B cell (primary cell): ENCODE data around the gene HEXB. TPM values are rescaled to one million over a fixed set of nuclear protein-coding genes. Genes with fewer than 3 reads are reported as not detected.

Experiments
- ATAC-seq: fragments of 200-7000 bp; cut with Tn5 transposase; one replicate; pipeline ENCODE4 v1.10.0; 2021; ENCODE audit warnings: low read depth, mild to moderate bottlenecking, moderate number of reproducible peaks, moderate library complexity
- CTCF ChIA-PET: fragments of 350-600 bp; sonication (Branson Sonifier 250); formaldehyde crosslinking; loops from one replicate; lab custom pipeline; 2021; ENCODE audit warnings: antibody characterized with exemption, inconsistent platforms; lab: Charles Lee
- POLR2A ChIA-PET: fragments of 350-600 bp; sonication (Branson Sonifier 250); formaldehyde crosslinking; loops from one replicate; lab custom pipeline; 2021; ENCODE audit warnings: antibody characterized with exemption; lab: Charles Lee
- DNase-seq: peaks from one replicate; pipeline ENCODE4 v3.0.0; 2013
- H2AFZ ChIP-seq: 2 replicates; pipeline ENCODE4 v1.6.1; 2012; ENCODE audit warnings: mild to moderate bottlenecking, low read depth, low read length; ENCODE audit not compliant: insufficient read depth, poor library complexity, severe bottlenecking
- H3K27ac ChIP-seq, 2 donors: 1 replicate in 1 of 2; 2 replicates in 1 of 2; pipeline ENCODE4 v1.5.1; 2012 to 2013; ENCODE audit warnings: low read length in 2 of 2, mild to moderate bottlenecking in 2 of 2, moderate library complexity in 1 of 2
- H3K27me3 ChIP-seq, 4 experiments: fragments of 200-600 bp in 1 of 4; sonication (generic) in 1 of 4; replicated peaks in 1 of 4; 1 replicate in 2 of 4; 2 replicates in 2 of 4; pipeline versions ENCODE4 v1.6.1 to v1.7.0; 2013 to 2016; ENCODE audit warnings: low read length in 3 of 4, mild to moderate bottlenecking in 2 of 4, mixed read lengths in 1 of 4, moderate library complexity in 1 of 4; ENCODE audit not compliant: insufficient read depth in 4 of 4, control insufficient read depth in 3 of 4; ENCODE audit errors: control extremely low read depth in 1 of 4
- H3K36me3 ChIP-seq, 2 experiments: replicated peaks in 1 of 2; 1 replicate in 1 of 2; 2 replicates in 1 of 2; pipeline versions ENCODE4 v1.6.1 to v1.7.1; 2013; ENCODE audit warnings: low read length in 1 of 2; ENCODE audit not compliant: insufficient read depth in 2 of 2, control insufficient read depth in 1 of 2; ENCODE audit errors: control extremely low read depth in 1 of 2, extremely low read depth in 1 of 2
- H3K4me1 ChIP-seq, 2 donors: fragments of 200-600 bp in 1 of 2; sonication (generic) in 1 of 2; 1 replicate in 1 of 2; 2 replicates in 1 of 2; pipeline versions ENCODE4 v1.5.1 to v1.6.1; 2013 to 2017; ENCODE audit warnings: low read length in 2 of 2; ENCODE audit not compliant: control insufficient read depth in 2 of 2, insufficient read depth in 2 of 2
- H3K4me2 ChIP-seq: replicated peaks from 2 replicates; pipeline ENCODE3; 2012; ENCODE audit warnings: mild to moderate bottlenecking, low read depth, low read length; ENCODE audit not compliant: poor library complexity, severe bottlenecking
- H3K4me3 ChIP-seq, 5 experiments: fragments of 200-600 bp in 1 of 5; sonication (generic) in 1 of 5; 1 replicate in 3 of 5; 2 replicates in 2 of 5; pipeline versions ENCODE4 v1.5.1 to v1.7.0; 2011 to 2016; ENCODE audit warnings: low read length in 4 of 5, mild to moderate bottlenecking in 4 of 5, low read depth in 2 of 5, control low read depth in 1 of 5, moderate library complexity in 1 of 5; ENCODE audit not compliant: insufficient read depth in 1 of 5; ENCODE audit errors: control extremely low read depth in 1 of 5, extremely low read depth in 1 of 5
- H3K79me2 ChIP-seq: fragments of 200-600 bp; sonication (generic); one replicate; pipeline ENCODE4 v1.6.0; 2016; ENCODE audit warnings: low read length; ENCODE audit not compliant: control insufficient read depth, insufficient read depth
- H3K9ac ChIP-seq: fragments of 200-600 bp; sonication (generic); 2 replicates; pipeline ENCODE4 v1.6.1; 2017; ENCODE audit warnings: mild to moderate bottlenecking, low read length, moderate library complexity
- H3K9me3 ChIP-seq, 3 donors: one replicate each; pipeline versions ENCODE4 v1.6.1 to v1.7.1; 2013; ENCODE audit warnings: low read length in 2 of 3; ENCODE audit not compliant: control insufficient read depth in 2 of 3, insufficient read depth in 1 of 3; ENCODE audit errors: control extremely low read depth in 1 of 3
- H4K20me1 ChIP-seq: 2 replicates; pipeline ENCODE4 v1.6.0; 2012; ENCODE audit warnings: mild to moderate bottlenecking, low read length; ENCODE audit not compliant: insufficient read depth, control insufficient read depth, poor library complexity, severe bottlenecking
- H3K27ac Mint-ChIP-seq: one replicate; pipeline ENCODE4 v1.8.0; 2021; ENCODE audit warnings: mixed read lengths
- H3K27me3 Mint-ChIP-seq: one replicate; pipeline ENCODE4 v1.8.0; 2021; ENCODE audit warnings: mixed read lengths
- H3K4me1 Mint-ChIP-seq: one replicate; pipeline ENCODE4 v1.8.0; 2021; ENCODE audit warnings: mixed read lengths
- H3K4me3 Mint-ChIP-seq: one replicate; pipeline ENCODE4 v1.8.0; 2021; ENCODE audit warnings: mixed read lengths
- H3K9me3 Mint-ChIP-seq: one replicate; pipeline ENCODE4 v1.8.0; 2022; ENCODE audit warnings: mixed read lengths; ENCODE audit not compliant: insufficient read depth
- EZH2 ChIP-seq: IDR thresholded peaks from 2 replicates; pipeline ENCODE4 v1.6.1; 2012; ENCODE audit warnings: borderline replicate concordance, low read depth, mild to moderate bottlenecking, moderate library complexity, low read length; ENCODE audit not compliant: insufficient read depth, poor library complexity, severe bottlenecking
- WGBS: methylation state at CpG from one replicate; pipeline ENCODE4 v1.1.5; 2013; ENCODE audit warnings: missing lambda C conversion rate; ENCODE audit not compliant: insufficient coverage; 5-methylcytosine and 5-hydroxymethylcytosine counted together
- intact Hi-C: fragments of 100-400 bp; cut with micrococcal nuclease; formaldehyde crosslinking; loops from one replicate; pipeline ENCODE4 v1.10.0; 2022
- polyA minus RNA-seq: library from RNA; depleted of rRNA, polyadenylated mRNA; stranded (reverse); fragments of >200 nt; gene quantifications from 2 replicates; pipeline ENCODE4 v1.2.3, GENCODE V29; 2012
- polyA plus RNA-seq: library from polyadenylated mRNA; depleted of rRNA; stranded (reverse); fragments of >200 nt; gene quantifications from 2 replicates; pipeline ENCODE4 v1.2.3, GENCODE V29; 2012
- total RNA-seq, 2 donors: library from RNA; stranded (reverse); fragments of 120-200 nt in 1 of 2; gene quantifications; 1 replicate in 1 of 2; 2 replicates in 1 of 2; pipeline versions ENCODE4 v1.2.3 to v1.2.4, GENCODE V29; 2013 to 2022
- TF ChIP-seq, protein P1 (sequence below): fragments of 200-600 bp; IDR thresholded peaks from one replicate; pipeline ENCODE4 v1.8.0; 2022; ENCODE audit warnings: antibody characterized with exemption, mild to moderate bottlenecking

The HEXB gene
- total RNA-seq = 47.1 and 55.3 TPM in 2 replicates
- 49.1 TPM for total RNA-seq (2013)
- 23.6 and 23.9 TPM in 2 replicates for polyA plus RNA-seq
- 25.3 and 39.5 TPM in 2 replicates for polyA minus RNA-seq

DNA sequence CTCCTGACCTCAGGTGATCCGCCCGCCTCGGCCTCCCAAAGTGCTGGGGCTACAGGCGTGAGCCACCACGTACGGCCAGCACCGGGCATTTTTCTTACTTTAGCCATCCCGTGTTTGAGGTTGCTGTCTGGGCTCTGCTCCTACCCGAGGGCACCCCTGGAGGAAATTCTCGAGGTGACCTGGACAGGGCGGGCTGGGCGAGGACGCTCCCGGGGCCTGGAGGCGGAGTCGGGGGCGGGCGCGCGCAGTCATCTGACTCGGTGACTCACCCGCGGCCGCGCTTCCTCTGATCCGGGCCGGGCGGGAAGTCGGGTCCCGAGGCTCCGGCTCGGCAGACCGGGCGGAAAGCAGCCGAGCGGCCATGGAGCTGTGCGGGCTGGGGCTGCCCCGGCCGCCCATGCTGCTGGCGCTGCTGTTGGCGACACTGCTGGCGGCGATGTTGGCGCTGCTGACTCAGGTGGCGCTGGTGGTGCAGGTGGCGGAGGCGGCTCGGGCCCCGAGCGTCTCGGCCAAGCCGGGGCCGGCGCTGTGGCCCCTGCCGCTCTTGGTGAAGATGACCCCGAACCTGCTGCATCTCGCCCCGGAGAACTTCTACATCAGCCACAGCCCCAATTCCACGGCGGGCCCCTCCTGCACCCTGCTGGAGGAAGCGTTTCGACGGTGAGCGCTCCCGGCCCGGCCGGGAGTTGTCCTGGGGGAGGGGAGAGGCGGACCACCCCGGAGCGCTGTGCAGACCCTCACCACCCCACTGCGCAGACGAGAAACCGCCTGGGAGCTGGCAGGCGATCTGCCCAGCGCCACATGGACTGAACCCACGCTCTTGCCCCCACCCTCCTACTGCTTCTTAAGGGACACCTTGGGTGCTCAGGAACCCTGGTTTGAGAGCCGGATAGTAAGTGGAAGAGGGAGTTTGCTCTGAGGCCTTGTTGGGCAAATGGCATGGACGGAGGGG is at the start of gene HEXB:
TSS of gene HEXB (plus strand) at position 334 of the 952 bp plus-strand sequence. CDS start at position 362, 28 bp downstream.
- peak within 1 kb of the TSS; percentile 75 for H3K27ac Mint-ChIP-seq
- H3K27ac ChIP-seq = peak within 1 kb of the TSS; percentile 42 to 67
- H3K9me3 Mint-ChIP-seq = no peaks in the 10 kb centered on the region
- no peaks in the 10 kb centered on the region for H3K27me3 ChIP-seq
- intact Hi-C loops = loop anchor here (1.0 to 10.0 kb wide), 5 partner anchors 44 to 1840 kb away; partner anchors contain the start of genes CERT1, ENC1, GFM2 and NSA2
- H3K36me3 ChIP-seq = peaks cover 0 to 8% of the 10 kb centered on the region in 2 experiments
- peaks cover 12 to 16% of the 10 kb centered on the region in 2 donors for H3K4me1 ChIP-seq
- peak within 1 kb of the TSS; percentile 80 to 98 (median 88) for H3K4me3 ChIP-seq
- ATAC-seq (peak; percentile 85), DNase-seq (peak; percentile 80)
- H3K27me3 Mint-ChIP-seq = peaks cover 2% of the 10 kb centered on the region
- peak within 1 kb of the TSS; percentile 87 for H3K4me3 Mint-ChIP-seq
- H3K9ac ChIP-seq = peak within 1 kb of the TSS; percentile 88
- ChIA-PET POLR2A (interaction anchor here (0.7 kb wide), 1 partner anchor 282 kb away, joined by 4 read pairs; no protein-coding TSS in a partner anchor), CTCF (interaction anchor here (1.7 to 2.1 kb wide), 2 partner anchors 10 to 12 kb away, joined by 5 to 6 read pairs; no protein-coding TSS in a partner anchor)
- TF ChIP-seq, protein P1, sequence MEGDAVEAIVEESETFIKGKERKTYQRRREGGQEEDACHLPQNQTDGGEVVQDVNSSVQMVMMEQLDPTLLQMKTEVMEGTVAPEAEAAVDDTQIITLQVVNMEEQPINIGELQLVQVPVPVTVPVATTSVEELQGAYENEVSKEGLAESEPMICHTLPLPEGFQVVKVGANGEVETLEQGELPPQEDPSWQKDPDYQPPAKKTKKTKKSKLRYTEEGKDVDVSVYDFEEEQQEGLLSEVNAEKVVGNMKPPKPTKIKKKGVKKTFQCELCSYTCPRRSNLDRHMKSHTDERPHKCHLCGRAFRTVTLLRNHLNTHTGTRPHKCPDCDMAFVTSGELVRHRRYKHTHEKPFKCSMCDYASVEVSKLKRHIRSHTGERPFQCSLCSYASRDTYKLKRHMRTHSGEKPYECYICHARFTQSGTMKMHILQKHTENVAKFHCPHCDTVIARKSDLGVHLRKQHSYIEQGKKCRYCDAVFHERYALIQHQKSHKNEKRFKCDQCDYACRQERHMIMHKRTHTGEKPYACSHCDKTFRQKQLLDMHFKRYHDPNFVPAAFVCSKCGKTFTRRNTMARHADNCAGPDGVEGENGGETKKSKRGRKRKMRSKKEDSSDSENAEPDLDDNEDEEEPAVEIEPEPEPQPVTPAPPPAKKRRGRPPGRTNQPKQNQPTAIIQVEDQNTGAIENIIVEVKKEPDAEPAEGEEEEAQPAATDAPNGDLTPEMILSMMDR = no peak
- no peak for TF ChIP-seq EZH2
- no peaks in the 10 kb centered on the region for H3K79me2 ChIP-seq
- H2AFZ ChIP-seq = peak within 1 kb of the TSS; percentile 86
- no peaks in the 10 kb centered on the region for H3K9me3 ChIP-seq
- H3K4me2 ChIP-seq = peak within 1 kb of the TSS; percentile 93
- H3K4me1 Mint-ChIP-seq = peaks cover 20% of the 10 kb centered on the region
- no peaks in the 10 kb centered on the region for H4K20me1 ChIP-seq
- 5% methylated on average over 63 of the region's 78 CpGs for WGBS
